ENCODE results near the gene DLL1.

The DLL1 gene

GRCh38 chr6:170258407-170258806 is 32.5 kb downstream of the DLL1 start:
- Histone ChIP-seq H3K79me2 (ENCODE audit: insufficient read depth, low read length) (no peaks in the 10 kb centered on the region), H2AFZ (ENCODE audit: low read depth, low read length) (no peak overlapping the region), H3K27ac (ENCODE audit: low read length) (no peak overlapping the region), H4K20me1 (ENCODE audit: insufficient read depth, low read length) (no peaks in the 10 kb centered on the region), H3K36me3 (ENCODE audit: insufficient read depth, low read length) (no peaks in the 10 kb centered on the region), H3K27me3 (ENCODE audit: insufficient read depth, low read length, poor library complexity) (no peaks in the 10 kb centered on the region), H3K4me3 (ENCODE audit: low read depth in 1 of 2, low read length in 2 of 2) (no peak overlapping the region), H3K4me1 (ENCODE audit: insufficient read depth, low read length) (no peaks in the 10 kb centered on the region), H3K4me2 (ENCODE audit: insufficient read depth, low read length) (no peak overlapping the region), H3K9me3 (ENCODE audit: insufficient read depth, low read length, severe bottlenecking) (no peaks in the 10 kb centered on the region), H3K9ac (ENCODE audit: low read depth, low read length) (no peak overlapping the region)
- DNase-seq, result no peak
- ATAC-seq (ENCODE audit: insufficient read depth, low read depth), result no peak
- TF ChIP-seq EZH2 (IDR thresholded peaks at IDR 0.05; ENCODE audit: borderline replicate concordance, low read depth, low read length, severe bottlenecking), result no peak
- no peak for TF ChIP-seq CTCF (IDR thresholded peaks at IDR 0.05; ENCODE audit: borderline replicate concordance, extremely low read depth, low read length, poor library complexity, severe bottlenecking)

- H3K27me3 ChIP-seq (ENCODE audit: insufficient read depth, low read length, poor library complexity), result no peaks in the 10 kb centered on the region
- no peak for TF ChIP-seq EZH2 (IDR thresholded peaks at IDR 0.05; ENCODE audit: borderline replicate concordance, low read depth, low read length, severe bottlenecking)
- no peak for TF ChIP-seq CTCF (IDR thresholded peaks at IDR 0.05; ENCODE audit: borderline replicate concordance, extremely low read depth, low read length, poor library complexity, severe bottlenecking)
- no peaks in the 10 kb centered on the region for H3K36me3 ChIP-seq (ENCODE audit: insufficient read depth, low read length)
- H4K20me1 ChIP-seq (ENCODE audit: insufficient read depth, low read length), result no peaks in the 10 kb centered on the region
- no peak overlapping the region for H3K4me3 ChIP-seq (ENCODE audit: low read depth in 1 of 2, low read length in 2 of 2)
- H3K79me2 ChIP-seq (ENCODE audit: insufficient read depth, low read length), result no peaks in the 10 kb centered on the region
- DNase-seq (no peak), ATAC-seq (ENCODE audit: insufficient read depth, low read depth) (no peak)
- H3K27ac ChIP-seq (ENCODE audit: low read length), result no peak overlapping the region
- H3K4me2 ChIP-seq (ENCODE audit: insufficient read depth, low read length), result no peak overlapping the region
- no peak overlapping the region for H2AFZ ChIP-seq (ENCODE audit: low read depth, low read length)
- H3K9me3 ChIP-seq (ENCODE audit: insufficient read depth, low read length, severe bottlenecking), result no peaks in the 10 kb centered on the region
- no peak overlapping the region for H3K9ac ChIP-seq (ENCODE audit: low read depth, low read length)
- no peaks in the 10 kb centered on the region for H3K4me1 ChIP-seq (ENCODE audit: insufficient read depth, low read length)
These were observed 33.5 kb downstream of the DLL1 start for GRCh38 chr6:170257376-170257775.

- DNase-seq (no peak), ATAC-seq (ENCODE audit: insufficient read depth, low read depth) (no peak)
- Histone ChIP-seq H3K4me3 (ENCODE audit: low read depth in 1 of 2, low read length in 2 of 2) (no peak overlapping the region), H4K20me1 (ENCODE audit: insufficient read depth, low read length) (no peaks in the 10 kb centered on the region), H3K27me3 (ENCODE audit: insufficient read depth, low read length, poor library complexity) (no peaks in the 10 kb centered on the region), H3K4me1 (ENCODE audit: insufficient read depth, low read length) (no peaks in the 10 kb centered on the region), H3K9me3 (ENCODE audit: insufficient read depth, low read length, severe bottlenecking) (no peaks in the 10 kb centered on the region), H3K79me2 (ENCODE audit: insufficient read depth, low read length) (no peaks in the 10 kb centered on the region), H3K36me3 (ENCODE audit: insufficient read depth, low read length) (no peaks in the 10 kb centered on the region), H2AFZ (ENCODE audit: low read depth, low read length) (no peak overlapping the region), H3K4me2 (ENCODE audit: insufficient read depth, low read length) (no peak overlapping the region), H3K9ac (ENCODE audit: low read depth, low read length) (no peak overlapping the region), H3K27ac (ENCODE audit: low read length) (no peak overlapping the region)
- no peak for TF ChIP-seq EZH2 (IDR thresholded peaks at IDR 0.05; ENCODE audit: borderline replicate concordance, low read depth, low read length, severe bottlenecking)
- no peak for TF ChIP-seq CTCF (IDR thresholded peaks at IDR 0.05; ENCODE audit: borderline replicate concordance, extremely low read depth, low read length, poor library complexity, severe bottlenecking)
These were observed 34.2 kb downstream of the DLL1 start for GRCh38 chr6:170256641-170257040.

Measured in DND-41 (cell line).